Measurements from ENCODE around the gene AHSP.
"Not testable (repeated sequence)": the region's sequence is repeated elsewhere in the genome, so short reads cannot be mapped to it uniquely, and the experiment has no call there.

AHSP gene

DNA sequence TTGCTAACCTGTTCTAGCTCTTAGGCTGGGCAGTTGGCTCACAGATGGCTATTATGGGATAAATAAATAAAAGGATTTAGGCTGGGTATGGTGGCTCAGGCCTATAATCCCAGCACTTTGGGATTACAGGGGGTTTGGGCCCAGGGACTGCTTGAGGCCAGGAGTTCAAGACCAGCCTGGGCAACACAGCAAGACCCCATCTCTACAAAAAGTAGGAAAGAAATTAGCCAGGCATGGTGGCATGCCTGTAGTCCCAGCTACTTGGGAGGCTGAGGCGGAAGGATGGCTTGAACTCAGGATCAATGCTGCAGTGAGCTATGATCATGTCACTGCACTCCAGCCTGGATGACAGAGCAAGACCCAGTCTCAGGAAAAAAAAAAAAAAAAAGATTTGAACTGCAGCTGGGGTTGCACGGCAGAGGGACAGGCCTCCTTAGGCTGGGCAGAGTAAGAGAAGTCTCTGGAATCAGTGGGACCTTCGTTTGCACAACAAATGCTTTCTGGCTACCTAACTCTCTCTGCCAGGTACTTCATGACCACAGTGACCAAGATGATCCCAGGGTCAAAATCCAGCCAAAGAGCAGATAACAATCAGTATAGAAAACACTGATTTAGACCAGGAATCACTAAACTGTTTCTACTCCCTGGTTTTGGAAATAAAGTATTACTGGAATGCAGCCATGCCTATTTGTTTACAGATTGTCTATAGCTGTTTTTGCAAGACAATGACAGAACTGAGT is 26.3 kb upstream of the AHSP start:
- no peak for DNase-seq

DNA sequence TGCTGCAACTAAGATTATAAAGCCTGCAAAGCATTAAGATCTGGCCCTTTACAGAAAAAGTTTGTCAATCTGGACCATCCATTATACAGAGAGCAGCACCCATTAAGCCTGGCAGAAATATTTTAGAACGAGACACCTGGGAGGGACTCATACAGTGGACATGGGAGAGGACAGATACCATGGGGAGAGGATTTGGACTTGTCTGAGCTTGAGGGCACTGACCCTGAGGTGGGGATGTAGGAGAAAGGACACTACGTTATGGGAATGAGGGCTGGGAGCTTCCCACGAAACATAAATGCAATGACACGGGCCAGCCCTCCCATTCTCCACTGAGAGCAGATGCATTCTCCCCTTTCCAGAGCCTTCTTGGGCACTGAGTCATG is 25.7 kb upstream of the AHSP start:
- DNase-seq: no peak

DNA sequence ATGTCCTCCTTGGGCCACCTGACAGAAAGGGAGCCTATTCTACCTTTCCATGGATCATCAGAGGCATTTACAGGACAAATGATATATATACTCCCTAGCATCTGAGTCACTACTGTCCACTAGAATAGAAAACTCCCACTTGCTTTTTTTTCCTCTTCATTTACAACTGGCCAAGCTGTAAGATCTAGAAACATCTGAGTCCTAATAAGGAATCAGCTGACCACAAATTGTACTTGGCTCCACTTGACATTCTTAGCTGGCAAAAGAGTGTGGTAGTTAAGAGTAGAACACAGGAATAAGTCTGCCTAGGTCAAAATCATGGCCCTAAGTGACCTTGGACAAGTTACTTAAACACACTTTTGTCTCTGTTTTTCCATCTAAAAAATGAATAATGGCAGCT is 24.7 kb upstream of the AHSP start:
- no peak for DNase-seq

DNA sequence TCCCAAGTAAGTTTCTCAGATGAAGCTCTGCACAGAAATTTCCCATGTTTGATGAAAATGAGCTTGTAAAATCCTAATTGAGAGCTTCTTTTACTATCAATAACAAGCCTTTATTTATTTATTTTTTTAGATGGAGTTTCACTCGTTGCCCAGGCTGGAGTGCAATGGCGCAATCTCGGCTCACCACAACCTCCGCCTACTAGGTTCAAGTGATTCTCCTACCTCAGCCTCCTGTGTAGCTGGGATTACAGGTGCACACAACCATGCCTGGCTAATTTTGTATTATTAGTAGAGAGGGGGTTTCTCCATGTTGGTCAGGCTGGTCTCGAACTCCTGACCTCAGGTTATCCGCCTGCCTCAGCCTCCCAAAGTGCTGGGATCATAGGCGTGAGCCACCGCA is 24.1 kb upstream of the AHSP start:
- not testable (repeated sequence) for DNase-seq

DNA sequence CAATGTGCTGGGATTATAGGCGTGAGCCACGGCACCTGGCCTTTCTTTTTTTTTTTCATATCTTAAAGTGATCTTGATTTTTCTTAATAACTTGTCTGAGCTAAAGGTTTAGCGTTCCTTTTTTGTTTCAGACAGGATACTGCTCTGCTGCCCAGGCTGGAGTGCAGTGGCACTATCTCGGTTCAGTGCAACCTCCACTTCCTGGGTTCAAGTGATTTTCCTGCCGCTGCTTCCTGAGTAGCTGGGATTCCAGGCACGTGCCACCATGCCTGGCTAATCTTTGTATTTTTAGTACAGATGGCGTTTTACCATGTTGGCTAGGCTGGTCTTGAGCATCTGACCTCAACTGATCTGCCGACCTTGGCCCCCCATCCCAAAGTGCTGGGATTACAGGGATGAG is 23.5 kb upstream of the AHSP start:
- DNase-seq: no peak

DNA sequence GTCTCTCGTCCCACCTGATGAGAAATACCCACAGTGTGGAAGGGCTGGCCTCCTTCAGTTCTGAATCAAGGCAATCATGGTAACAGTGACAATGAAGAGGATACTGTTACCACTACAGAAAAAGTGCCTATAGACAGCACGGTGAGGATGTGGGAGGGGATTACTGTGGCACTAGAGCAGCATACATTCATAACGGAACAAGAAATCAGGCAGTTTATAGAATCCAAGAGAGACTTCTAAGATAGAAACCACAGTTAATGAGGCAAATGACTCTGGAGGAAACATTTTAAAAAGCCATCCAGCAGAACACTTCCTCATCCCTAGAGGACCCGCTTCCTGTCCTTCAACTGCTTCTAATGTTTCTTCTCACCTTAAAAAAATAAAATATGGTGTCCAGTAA is 22.2 kb upstream of the AHSP start:
- DNase-seq: no peak

DNA sequence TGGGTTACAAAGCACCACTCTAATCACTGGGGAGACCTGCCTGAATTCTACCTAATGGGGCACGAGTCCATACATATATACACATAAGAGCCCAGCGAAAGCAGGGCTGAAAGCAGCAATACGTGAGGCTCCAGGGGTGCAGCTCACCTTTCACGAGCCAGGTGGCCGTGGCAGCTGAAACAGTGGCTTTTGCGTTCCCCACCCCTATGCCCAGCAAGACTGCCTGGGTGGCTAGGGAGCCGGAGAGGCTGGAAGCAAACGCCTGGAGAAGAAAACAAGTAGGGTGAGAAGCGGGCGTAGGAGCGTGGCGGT is 20.1 kb upstream of the AHSP start:
- no peak for DNase-seq

DNA sequence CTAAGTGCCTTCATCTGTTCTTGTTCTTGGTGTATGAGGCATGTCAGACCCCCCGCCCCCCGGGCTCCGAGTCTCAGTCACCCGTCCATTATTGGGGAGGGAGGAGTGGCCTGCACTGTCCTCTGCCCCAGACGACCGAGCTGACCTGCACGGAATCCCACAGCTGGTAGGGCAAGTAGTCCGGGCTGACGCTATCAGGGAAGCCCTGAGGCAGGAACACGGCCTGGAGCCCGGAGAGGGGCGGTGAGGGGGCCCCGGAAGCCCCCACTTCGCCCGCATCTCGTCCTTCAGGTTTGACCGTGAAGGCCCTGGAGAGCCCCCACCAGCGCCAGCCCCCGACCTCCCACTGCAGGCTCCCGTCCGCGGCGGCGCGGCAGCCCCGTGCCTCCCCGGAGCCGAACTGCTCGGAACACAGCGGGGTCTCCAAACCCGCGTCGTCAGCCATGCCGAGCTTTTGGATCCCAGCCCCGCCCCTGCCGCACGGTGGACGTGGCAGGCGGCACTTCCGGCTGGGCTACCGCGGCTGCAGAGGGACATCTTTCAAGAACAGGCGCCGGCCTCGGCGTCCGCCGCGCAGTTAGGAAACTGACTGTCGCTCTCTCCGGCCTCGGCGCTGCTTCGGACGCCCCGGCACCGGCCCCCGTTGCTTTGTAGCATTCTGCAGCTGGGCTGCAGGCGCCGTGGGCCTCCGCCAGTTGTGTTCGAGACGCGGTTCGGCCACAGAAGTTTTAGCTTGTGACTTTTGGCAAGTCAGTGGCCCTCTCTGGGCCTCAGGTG is 19.6 kb upstream of the AHSP start, which contains the start of gene RUSF1:
Gene RUSF1 (minus strand): TSS at position 463 of the 777 bp plus-strand sequence. CDS start 18 bp downstream, at position 445.
- peak; percentile 85 for DNase-seq

DNA sequence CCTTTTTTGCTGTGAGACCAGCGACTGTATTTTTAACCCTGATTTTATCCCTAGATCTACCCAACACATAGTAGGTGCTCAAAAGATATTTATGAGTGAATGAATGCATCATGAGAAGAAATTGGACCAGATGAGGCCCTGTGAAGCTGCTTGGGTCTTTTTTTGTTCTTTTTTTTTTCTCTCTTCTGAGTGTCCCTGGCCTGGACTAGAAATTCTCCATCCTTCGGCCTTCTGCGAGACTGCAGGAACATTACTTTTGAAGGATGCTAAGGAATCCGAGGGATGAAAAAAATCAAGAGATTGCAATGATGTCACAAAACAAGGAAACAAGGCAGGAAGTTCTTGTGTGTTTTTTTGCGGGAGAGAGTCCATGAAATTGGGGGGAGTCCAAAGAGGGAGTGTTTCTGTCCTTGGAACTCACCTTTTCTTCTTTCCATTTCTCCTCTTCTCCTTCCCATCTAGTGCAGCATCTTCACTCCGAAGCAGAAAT is 18.9 kb upstream of the AHSP start:
- DNase-seq: no peak

DNA sequence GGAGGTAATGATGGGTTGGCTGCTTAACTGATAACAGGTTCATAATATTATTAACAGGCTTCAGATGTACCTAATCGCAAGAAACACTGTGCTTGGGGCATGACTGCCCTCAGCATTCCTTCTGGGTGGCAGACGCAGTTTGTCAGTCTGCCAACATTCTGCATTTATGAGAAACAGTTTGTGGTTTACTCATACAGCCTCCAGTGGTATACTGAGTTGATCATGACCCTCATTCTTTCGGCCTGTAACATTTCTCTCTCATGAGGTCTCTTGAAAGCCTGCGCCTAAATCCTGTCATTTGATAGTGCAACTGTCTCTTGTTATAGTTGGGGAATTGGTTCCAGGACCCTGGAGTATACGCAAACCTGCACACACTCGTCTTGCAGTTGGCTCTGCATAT is 14.6 kb upstream of the AHSP start:
- no peak for DNase-seq

DNA sequence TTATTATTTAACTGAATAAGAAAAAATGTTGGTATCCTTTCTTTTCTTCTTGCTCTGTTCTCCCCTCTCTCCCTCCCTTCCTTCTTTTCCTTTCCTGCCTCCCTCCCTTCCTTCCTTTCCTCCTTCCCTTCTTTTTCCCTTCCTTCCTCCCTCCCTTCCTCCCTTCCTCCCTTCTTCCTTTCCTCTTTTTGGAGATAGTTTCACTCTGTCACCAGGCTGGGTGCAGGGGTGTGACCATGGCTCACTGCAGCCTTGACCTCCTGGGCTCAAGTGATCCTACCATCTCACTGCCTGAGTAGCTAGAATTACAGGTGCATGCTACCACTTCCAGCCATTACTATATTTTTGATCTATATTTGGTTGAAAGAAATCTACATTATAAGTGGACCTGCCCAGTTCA is 13.8 kb upstream of the AHSP start:
- no peak for DNase-seq

DNA sequence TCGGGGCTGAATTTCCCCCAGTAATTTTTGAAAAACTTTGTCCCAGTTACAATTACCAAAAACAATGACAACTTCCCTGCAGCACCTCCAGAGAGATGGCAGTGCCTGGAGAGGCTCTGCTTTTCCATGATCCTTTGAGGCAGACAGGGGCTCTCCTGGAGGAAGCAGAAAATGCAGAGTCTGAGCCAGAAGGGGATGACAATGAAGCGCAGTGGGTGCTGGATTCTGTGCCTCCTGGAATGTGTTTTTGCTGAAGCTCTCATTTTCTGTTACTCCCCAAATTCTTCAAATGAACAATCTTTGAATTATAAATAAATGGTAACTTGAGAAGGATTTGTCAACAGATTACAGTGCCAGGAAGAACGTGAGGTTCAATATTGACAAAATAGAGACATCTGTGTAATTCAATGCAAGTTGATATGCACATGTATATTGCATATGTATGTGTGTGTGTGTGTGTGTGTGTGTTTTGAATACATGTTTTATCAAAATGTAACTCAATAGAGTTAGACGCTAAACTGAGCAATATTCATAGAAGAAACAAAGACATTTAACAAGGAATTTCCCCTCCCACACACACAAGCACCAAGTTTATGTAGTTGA is 9.8 kb upstream of the AHSP start:
- DNase-seq: no peak

DNA sequence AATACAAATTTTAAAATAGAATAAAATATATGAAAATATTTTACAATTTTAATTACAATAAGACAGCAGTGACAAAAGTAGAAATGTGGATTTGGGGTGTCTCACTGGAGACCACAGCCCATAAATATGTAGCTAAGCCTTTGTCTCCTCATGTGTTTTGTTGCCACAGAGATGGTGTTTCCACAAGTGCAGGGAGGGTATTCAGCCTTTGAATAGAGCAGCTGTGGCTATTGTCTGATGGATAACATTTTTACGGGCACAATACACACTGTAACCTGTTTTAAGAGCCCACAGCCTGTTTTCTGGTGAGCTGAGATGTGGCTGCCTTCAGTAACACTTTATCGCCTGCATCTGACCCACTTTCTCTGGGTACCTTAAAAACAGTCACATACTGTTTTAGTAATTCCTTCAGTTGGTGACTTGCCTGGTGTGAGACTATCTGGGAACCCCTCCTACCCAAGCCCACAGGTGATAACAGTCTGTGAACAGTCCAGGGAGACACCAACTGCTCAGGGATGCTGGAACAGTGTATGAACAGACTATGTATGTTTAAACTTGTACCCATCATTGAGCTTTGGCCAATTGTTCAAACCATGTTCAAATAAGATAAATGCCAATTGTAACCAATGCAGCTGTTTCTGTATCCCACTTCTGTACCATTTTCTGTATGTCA is 7.8 kb upstream of the AHSP start:
- no peak for DNase-seq

DNA sequence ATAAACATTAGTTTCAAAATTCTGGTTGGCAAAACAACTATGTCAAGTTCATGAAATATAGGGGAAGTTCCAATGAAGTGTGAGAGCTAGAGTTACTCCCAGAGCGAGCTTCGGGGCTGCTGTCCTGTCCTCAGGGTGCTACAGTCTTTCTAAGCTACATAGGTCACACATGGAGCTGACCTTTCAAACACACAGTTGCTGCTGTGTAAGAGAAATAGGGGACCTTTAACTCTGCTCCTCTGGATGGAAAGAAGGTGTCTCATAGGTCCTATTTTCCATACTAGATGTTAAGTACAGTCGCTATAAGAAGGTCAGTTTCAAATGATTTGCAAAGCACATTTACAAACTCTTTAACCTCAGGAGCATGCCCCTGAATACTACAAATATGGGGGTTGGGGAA is 6.3 kb upstream of the AHSP start:
- DNase-seq: no peak

DNA sequence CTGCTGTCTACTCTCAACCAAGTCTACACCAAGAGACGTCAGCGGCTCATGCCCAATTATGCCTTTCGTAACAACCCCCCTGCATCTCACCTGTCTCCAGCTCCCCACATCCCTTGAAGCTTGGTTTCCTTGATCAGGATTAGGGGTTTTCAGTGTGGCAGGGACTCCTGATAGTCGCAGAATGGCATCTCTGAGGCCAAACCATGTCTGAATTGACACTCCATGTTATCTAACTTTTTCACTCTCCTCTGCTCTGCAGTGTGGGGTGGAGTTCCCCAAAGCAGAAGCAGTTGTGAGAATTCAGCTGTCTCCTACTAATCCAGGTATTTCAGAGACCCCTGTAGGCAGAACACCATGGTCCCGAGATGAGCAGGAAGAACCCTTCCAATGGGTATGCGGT is 5.6 kb upstream of the AHSP start:
- DNase-seq: no peak

DNA sequence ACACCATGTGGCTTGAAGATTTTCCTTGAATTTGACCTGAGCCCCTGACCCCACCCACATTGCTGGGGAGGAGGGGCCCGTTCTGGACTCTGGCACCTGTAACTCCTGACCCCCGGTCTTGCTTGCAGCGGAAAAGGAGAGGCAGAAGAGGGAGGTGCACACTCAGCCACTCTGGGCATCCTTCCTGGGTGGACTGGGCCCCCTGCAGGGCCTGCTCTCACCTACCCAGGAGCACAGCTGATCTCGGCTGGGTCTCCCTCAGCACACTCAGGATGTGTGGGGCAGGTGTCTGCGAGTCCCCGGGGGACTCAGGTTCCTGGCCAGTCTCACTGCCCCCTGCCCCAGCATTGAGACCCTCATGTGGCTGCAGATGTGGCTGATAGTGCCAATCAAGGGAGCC is 3.9 kb upstream of the AHSP start:
- DNase-seq: not testable (repeated sequence)

DNA sequence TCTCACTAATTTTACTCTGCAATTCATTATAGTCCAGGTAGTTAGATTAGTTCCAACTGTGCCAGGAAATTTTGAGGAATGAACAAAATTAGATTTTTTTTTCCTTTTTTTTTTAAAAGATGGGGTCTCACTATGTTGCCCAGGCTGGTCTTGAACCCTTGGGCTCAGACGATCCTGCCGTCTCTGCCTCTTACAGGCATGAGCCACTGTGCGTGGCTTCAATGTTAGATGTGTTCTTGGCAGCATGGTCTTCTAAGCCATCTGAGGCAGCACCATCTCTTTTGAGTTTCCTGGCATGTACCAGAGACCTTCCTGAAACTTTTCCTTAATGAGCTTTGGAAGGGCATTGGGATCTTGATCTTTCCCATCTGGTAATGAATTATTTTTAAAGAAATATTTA is 2.6 kb upstream of the AHSP start:
- no peak for DNase-seq

DNA sequence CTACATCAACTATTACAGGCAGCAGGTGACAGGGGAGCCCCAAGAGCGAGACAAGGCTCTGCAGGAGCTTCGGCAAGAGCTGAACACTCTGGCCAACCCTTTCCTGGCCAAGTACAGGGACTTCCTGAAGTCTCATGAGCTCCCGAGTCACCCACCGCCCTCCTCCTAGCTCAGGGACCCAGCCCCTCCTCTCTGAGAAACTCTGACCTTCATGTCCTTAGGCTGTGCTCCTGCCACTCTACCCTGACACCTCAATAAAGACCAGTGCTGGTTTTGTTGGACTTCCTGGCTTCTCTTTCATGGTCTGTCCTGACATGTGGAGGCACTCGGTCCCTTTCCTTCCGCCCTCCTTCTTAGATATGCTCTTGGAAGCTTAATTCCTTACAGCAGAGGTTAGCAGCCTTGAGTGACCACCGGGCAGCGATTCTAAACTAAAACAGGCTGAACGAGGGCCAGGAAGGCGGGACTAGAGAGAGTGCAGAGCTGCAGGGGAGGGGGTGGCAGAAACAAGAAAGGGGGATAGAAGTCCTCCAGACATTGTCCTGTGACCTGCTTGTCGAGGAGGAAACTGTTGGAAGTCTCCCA is 915 bp downstream of the AHSP start:
- no peak for DNase-seq

DNA sequence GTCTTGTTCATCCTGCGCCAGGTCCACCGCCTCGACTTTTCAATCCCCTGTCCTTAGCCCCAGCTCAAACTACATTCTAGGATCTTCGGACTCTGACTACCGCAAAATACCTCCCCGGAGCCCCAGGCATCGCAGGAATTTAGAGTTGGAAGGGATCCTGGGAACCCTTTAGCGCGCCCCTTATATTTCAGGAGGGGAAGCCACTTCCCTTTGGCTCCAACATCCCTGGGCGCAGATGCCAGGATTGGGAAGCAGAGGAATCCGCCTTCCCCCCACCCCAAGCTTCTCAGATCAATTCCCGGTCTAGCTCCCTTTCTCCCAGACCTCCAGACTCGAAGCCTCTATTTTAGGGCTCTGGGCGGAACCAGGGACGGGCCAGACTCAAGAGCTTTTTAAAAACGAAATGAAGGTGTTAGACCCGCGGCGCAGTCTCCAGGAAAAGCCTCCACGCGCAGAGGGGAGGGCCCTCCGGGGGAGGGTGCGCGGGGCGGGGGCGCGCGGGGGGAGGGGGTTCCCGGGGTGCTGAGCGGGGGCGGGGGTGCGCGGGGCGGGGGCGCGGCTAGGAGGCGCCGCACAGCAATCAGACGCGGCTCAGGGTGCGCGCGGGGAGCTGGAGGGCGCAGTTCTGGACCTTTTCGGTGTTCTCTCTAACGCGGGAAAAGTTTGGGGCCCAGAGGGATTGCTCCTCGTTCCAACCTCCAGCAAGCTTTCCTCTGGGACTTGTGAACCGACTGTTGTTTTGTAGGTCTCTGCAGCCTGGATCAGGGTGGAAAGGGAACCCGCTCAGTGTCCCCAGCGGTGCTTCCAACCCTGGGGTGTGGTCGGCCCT is 1.6 kb downstream of the AHSP start:
- DNase-seq: no peak

DNA sequence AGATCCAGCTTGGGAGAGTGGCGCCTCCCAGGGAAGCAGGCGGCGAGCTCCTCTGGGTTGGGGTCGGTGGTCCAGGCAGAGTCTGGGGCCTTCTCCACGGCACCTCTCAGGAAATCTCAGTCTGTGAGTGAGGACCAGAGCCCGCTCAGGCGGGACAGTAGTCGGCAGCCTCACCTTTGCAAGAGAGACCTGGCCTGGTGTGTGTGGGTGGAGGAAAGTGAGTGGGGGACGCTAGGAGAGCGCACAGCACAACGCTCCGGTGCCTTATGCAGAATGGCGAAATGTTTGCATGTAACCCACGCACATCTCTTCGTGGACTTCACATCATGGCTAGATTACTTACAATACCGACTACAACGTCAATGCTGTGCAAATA is 2.2 kb downstream of the AHSP start:
- DNase-seq: no peak

DNA sequence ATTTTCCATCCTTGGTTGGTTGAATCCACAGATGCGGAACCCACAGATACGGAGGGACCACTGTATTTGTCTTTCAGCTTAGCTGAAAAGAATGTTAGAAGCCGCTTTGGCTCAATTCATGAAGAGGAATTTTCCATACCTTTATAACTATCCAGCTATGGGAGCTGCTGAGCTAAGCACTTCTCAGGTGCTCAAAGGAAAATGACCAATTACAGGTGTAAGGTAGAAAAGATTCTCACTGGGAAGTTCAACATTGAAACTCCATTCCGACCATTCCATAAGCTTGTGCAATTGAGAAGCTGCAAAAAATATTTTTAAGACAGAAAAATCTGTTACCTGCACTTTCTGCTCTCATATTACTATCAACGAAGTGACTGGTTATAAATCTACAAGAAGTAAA is 2.7 kb downstream of the AHSP start:
- DNase-seq: no peak

DNA sequence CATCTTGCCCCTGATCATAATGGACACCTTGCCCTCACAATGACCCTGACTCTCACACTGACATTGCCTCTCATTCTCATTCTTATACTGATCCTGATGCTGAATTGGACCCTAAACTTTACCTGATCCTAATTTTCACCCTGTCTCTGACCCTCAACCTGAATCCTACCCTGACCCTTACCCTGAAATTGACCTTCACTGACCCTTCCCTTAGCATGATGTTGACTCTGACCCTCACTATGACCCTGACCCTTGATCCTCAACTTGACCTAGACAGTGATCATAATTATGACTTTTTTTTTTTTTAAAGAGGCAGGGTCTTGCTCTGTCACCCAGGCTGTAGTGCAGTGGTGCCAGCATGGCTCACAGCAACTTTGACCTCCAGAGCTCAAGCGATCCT is 3.4 kb downstream of the AHSP start:
- no peak for DNase-seq

All from CD4-positive, alpha-beta T cell treated with Interleukin-17A for 1 hour (primary cell).